ENCODE data around the gene TEC. TPM values are rescaled to one million over a fixed set of nuclear protein-coding genes. Genes with fewer than 3 reads are reported as not detected.

Gene TEC
- total and polyA plus RNA-seq, 9 donors = 0.43 to 4.0 (median 1.4) TPM

GRCh38 chr4:48308901-48309300 is 39.3 kb upstream of the TEC start:
- 69 to 80% (median 80%) methylated on average over 2 of the region's 2 CpGs for WGBS, 3 donors
- TF ChIP-seq CTCF (IDR thresholded peaks at IDR 0.05) (no peak), EP300 (IDR thresholded peaks at IDR 0.05) (no peak), POLR2A (IDR thresholded peaks at IDR 0.05) (no peak)

GRCh38 chr4:48307528-48307927 is 37.9 kb upstream of the TEC start:
- H3K9me3 ChIP-seq = no peaks in the 10 kb centered on the region

More at GRCh38 chr4:48308901-48309300, 39.3 kb upstream of the TEC start:
- DNase-seq = no peak
- H3K36me3 ChIP-seq = no peaks in the 10 kb centered on the region
- H3K27me3 ChIP-seq = no peaks in the 10 kb centered on the region
- no peaks in the 10 kb centered on the region for H3K4me1 ChIP-seq (ENCODE audit: insufficient read depth)
- no peaks in the 10 kb centered on the region for H3K9me3 ChIP-seq
- no peak overlapping the region for H3K27ac ChIP-seq
- intact Hi-C loops (cut with DNase I) = no loop called here
- H3K4me3 ChIP-seq = no peak overlapping the region

GRCh38 chr4:48305508-48305907 is 35.9 kb upstream of the TEC start:
- Histone ChIP-seq H3K9me3 (no peaks in the 10 kb centered on the region), H3K4me1 (ENCODE audit: insufficient read depth) (no peaks in the 10 kb centered on the region), H3K27ac (no peak overlapping the region), H3K27me3 (no peaks in the 10 kb centered on the region), H3K4me3 (no peak overlapping the region), H3K36me3 (no peaks in the 10 kb centered on the region)
- TF ChIP-seq EP300 (IDR thresholded peaks at IDR 0.05) (no peak), POLR2A (IDR thresholded peaks at IDR 0.05) (no peak), CTCF (IDR thresholded peaks at IDR 0.05) (no peak)
- WGBS, 3 donors = 25 to 45% (median 26%) methylated on average over 3 of the region's 3 CpGs
- no peak for DNase-seq
- intact Hi-C loops (cut with DNase I) = no loop called here

More at GRCh38 chr4:48307528-48307927, 37.9 kb upstream of the TEC start:
- WGBS, 3 donors = 83 to 89% (median 87%) methylated on average over 5 of the region's 5 CpGs
- Histone ChIP-seq H3K4me3 (no peak overlapping the region), H3K4me1 (ENCODE audit: insufficient read depth) (no peaks in the 10 kb centered on the region), H3K27me3 (no peaks in the 10 kb centered on the region), H3K27ac (no peak overlapping the region), H3K36me3 (no peaks in the 10 kb centered on the region)
- intact Hi-C loops (cut with DNase I) = no loop called here
- DNase-seq = no peak
- no peak for TF ChIP-seq POLR2A (IDR thresholded peaks at IDR 0.05)

GRCh38 chr4:48300004-48300403 is 30.4 kb upstream of the TEC start:
- no peak for DNase-seq
- intact Hi-C loops (cut with DNase I) = no loop called here
- H3K27ac ChIP-seq = no peak overlapping the region
- TF ChIP-seq CTCF (IDR thresholded peaks at IDR 0.05) (no peak), POLR2A (IDR thresholded peaks at IDR 0.05) (no peak), EP300 (IDR thresholded peaks at IDR 0.05) (no peak)
- no peak overlapping the region for H3K4me3 ChIP-seq
- no peaks in the 10 kb centered on the region for H3K4me1 ChIP-seq (ENCODE audit: insufficient read depth)
- H3K36me3 ChIP-seq = no peaks in the 10 kb centered on the region
- no peaks in the 10 kb centered on the region for H3K9me3 ChIP-seq
- H3K27me3 ChIP-seq = no peaks in the 10 kb centered on the region
- 57 to 77% (median 68%) methylated on average over 2 of the region's 2 CpGs for WGBS, 3 donors

- no peak overlapping the region for H3K4me3 ChIP-seq
- H3K36me3 ChIP-seq = no peaks in the 10 kb centered on the region
- no peaks in the 10 kb centered on the region for H3K9me3 ChIP-seq
- H3K27ac ChIP-seq = no peak overlapping the region
- TF ChIP-seq CTCF (IDR thresholded peaks at IDR 0.05) = no peak
- TF ChIP-seq EP300 (IDR thresholded peaks at IDR 0.05) = no peak
- TF ChIP-seq POLR2A (IDR thresholded peaks at IDR 0.05) = no peak
- no peaks in the 10 kb centered on the region for H3K4me1 ChIP-seq (ENCODE audit: insufficient read depth)
- DNase-seq = no peak
- H3K27me3 ChIP-seq = no peaks in the 10 kb centered on the region
- intact Hi-C loops (cut with DNase I) = no loop called here
- WGBS, 3 donors = 81 to 90% (median 87%) methylated on average over 4 of the region's 4 CpGs
Observed at GRCh38 chr4:48299560-48299959, 29.9 kb upstream of the TEC start.
